ENCODE data around the gene CCDC178.

DNA sequence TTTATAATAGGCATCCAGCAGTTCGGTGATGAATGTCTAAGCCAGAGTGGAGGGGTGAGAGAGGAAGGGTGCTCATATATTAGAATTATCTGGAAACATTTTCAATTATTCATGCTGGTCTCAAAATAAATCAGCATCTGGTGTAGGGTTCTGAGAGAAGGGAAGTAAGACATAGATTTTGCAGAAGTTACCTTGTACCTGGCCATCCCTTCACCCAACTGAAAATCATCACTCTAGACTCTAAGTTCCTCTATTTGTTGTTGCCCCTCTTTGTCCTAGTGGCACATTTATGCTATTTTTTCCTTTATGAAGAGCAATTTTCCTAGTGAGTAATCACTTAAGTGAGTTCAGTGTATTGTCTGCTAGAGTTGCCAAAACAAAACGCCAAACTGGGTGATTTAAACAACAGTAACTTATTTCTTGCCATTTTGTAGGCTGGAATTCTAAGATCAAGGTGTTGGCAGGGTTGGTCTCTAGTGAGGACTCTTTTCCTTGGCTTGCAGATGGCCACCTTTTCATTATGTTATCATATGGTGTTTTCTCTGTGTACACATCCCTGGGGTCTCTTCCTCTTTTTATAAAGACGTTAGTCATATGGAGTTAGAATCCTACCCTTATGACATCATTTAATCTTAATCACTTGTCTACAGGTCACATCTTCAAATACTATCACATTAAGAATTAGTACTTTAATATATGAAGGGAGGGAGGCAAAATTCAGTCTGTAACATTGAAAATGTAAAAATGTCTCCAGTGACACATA lies 537.8 kb downstream of the CCDC178 start:
- TF ChIP-seq EP300 (IDR thresholded peaks at IDR 0.05), result no peak
- TF ChIP-seq CTCF (IDR thresholded peaks at IDR 0.05), result no peak
- no peak for TF ChIP-seq POLR2A (IDR thresholded peaks at IDR 0.05; ENCODE audit: low read depth)
- TF ChIP-seq POLR2AphosphoS5 (IDR thresholded peaks at IDR 0.05), result no peak

Data from esophagus muscularis mucosa (tissue), 4 donors.